Measurements from ENCODE around the gene TTC17.
"Not testable (repeated sequence)": the region's sequence is repeated elsewhere in the genome, so short reads cannot be mapped to it uniquely, and the experiment has no call there.

Gene TTC17

DNA sequence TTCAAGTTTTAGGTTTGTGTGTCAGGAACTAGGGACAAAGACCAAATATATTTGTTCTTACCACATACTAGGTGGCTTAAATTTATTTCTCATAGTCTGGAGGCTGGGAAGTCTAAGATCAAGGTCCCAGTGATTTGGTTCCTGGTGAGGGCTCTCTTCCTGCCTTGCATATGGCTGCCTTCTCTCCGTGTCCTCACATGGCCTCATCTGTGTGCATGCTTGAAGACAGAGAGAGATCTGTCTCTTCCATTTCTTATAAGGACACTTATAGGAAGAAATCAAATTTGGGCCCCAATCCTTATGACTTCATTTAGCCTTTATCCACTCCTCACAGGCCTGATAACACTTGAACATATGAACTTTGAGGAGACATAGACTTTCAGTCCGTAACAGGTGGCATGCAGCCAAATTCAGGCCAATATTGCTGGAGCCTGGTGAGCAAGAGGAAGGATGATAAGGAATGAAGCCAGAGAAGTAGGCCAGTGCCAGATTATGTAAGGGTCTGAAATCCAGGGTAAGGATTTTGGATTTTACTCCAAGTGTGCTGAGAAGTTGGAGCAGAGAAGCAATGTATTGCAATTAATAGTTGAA, 35.1 kb downstream of the TTC17 start:
- no peak for DNase-seq

DNA sequence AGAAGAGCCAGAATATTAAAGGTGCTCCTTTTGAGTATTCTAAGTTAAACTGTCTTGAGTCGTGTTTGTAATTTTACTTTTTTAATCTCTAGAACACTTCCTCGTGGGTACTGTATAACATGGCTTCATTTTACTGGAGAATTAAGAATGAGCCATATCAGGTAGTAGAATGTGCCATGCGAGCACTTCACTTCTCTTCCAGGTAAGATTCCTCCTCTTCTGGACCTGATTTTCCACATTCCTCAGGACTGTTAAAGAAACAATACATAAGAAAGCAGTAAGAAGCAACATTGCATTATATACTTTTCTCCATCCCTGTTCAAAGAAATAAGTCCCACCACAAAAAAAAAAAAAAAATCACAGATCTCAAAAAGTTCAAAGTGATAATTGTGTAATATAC, 37.9 kb downstream of the TTC17 start:
- no peak for DNase-seq

DNA sequence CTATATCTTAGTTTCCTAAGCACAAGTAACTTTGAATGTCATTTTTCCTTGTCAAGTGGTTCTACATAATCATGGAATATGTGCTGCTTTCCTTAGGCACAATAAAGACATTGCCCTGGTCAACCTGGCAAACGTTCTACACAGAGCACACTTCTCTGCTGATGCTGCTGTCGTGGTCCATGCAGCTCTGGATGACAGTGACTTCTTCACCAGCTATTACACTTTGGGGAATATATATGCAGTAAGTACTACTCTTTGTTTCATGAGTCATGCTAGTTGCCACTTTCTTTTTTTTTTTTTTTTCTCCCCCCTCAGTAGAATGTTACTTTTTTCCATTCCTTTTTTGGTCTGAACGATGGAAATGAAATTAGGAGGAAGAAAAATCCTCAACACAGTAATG, 38.5 kb downstream of the TTC17 start:
- DNase-seq, result no peak

DNA sequence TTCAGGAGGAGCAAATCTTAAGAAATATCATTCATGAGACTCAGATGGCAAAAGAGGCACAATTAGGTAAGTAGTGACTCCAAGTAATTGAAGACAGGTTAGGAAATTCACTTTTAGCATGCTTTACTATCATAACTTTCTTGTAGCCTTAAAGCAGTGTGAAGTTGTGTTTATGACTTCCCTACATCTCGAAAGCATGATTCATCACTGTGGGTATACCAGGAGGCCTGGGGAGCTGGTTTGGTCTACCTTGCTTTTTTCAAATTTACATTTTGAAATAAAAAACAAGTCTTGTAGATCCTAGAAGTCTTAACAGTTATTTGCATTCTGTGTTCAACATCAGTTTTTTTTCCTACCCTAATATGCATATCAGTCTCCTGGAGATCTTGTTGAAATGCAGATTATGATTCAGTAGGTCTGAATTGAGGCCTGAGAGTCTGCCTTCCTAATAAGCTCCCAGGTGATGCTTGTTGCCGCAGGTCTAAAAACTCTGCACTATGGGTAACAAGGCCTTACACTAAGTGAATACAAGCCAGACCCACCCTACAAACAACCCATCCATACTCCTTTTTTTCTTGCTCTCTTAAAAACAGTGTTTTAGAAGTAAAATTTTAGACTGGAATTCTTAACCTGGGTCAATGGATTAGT, 41.4 kb downstream of the TTC17 start:
- no peak for DNase-seq

DNA sequence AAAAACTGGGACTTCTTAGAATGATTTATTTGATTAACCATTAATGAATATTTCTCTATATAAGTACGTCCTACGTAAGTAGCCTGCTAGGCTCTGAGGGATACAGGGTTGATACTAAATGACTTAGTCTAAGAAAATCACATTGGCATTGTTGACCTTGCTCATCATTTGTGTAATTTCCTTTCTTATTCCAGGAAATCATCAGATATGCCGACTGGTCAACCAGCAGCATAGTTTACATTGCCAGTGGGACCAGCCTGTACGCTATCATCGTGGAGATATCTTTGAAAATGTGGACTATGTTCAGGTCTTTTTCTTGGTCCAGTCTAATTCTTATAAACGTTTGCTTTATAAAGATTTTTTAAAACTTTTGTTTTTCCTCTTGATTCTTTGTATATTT, 42.5 kb downstream of the TTC17 start:
- no peak for DNase-seq

DNA sequence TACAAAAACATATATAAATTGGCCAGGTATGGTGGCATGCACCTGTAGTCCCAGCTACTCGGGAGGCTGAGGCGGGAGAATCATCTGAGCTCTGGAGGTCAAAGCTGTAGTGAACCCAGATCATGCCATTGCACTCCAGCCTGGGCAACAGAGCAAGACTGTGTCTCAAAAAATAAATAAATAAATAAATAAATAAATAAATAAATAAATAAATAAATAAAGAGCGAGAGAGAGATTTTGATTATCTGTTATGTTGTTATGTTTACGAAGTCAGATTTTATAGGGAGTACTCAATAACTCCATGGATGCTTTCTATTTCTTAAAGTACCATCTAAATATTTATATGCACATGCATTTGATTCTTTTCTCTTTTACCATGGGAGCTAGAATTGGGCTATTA, 43.1 kb downstream of the TTC17 start:
- DNase-seq, result not testable (repeated sequence)

DNA sequence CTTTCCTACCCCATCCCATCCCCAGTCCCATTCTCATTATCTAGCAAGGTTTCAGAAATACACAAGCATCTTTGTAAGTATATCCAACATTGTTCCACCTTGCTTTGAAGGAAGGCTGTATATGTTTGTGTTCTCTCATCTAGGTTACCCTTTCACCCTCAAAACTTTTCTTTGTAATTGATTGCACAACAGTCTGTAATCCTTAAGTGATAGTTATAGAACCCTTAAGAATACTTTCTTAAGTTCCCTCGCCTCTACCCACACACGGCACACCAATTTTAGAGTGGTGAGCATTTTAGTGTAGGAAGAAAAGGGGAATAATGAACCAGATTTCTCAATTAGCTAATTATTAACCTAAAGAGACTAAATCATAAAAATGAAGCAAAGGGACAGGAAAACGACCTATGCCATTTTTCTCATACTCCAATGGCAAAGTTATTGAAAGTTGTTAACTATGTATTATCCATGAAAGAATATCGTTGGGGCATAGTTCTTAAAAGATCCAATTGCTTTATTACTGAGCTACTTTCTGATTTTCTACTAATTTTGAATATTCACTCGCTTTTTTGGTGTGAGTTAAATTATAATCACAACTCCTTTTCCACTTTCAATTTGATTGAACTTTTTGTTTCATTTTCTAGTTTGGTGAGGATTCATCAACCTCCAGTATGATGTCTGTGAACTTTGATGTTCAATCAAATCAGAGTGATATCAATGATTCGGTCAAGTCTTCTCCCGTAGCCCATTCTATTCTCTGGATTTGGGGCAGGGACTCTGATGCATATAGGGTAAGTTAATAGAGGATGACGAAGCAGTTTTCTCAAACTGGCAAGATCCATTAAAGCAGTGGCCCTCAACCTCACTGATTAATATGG, 44.9 kb downstream of the TTC17 start:
- no peak for DNase-seq

DNA sequence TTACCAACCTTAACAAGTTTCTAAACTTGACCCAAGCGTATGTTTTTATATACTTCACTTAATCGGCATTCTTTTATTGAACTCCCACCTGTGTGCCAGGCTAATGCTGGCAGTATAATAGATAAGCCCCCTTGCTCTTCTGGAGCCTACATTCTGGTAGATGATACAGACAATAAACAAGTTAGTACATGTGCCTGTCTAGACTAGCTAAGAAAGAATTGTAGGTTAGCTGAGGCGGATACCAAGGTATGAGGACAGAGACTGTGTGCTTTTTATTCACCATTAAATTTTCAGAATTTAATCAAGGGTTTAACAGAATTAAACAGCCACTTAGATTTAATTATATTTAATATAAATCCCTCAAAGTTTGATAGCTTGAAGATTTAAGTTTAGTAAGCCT, 45.7 kb downstream of the TTC17 start:
- DNase-seq, result no peak

DNA sequence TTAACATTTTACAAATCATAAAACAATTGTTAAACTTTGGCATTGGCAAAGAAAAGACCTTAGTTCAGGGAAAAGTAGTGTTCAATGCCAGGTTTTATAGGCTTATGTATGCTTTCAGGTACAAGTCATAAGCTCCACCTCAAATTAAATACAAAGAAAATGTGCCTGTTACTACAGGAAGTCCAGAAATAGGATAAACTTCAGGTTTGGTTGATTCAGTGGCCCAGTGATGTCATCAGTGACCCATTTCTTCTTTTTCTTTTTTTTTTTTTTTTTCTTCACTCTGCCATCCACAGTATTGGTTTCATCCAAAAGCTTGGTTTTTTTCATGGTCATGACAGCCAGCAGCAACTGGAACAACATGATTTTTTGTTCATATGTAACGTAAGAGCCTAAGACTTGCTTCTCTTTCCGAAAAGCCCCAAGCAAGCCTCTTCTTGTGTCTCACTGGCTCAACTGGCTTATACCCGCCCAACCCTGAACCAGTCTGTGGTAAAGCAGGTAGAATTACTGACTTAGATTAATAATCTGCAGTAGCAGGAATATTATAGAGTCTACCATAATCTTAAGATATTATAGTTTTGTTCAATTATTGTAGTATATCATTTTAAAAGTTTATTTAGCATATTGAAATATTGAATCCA, 46.2 kb downstream of the TTC17 start:
- DNase-seq, result no peak

DNA sequence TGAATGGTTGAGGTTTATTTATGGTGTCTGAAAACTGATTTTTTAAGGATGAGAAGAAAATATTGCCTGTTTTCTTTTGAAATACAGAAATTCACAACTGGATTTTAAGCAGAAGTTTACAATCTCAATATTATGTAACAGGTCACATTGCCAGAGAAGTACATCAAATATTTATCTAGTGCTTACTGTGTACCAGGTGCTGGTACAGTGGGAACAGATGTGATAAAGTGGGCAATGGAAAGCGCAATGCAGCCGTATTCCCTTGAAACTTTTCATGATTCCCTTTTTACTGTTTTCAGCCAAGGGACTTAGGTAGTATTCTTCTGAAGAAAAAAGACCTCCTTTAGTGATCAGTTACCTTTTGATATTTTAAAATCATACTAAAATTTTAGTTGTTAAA, 49.6 kb downstream of the TTC17 start:
- DNase-seq, result no peak

DNA sequence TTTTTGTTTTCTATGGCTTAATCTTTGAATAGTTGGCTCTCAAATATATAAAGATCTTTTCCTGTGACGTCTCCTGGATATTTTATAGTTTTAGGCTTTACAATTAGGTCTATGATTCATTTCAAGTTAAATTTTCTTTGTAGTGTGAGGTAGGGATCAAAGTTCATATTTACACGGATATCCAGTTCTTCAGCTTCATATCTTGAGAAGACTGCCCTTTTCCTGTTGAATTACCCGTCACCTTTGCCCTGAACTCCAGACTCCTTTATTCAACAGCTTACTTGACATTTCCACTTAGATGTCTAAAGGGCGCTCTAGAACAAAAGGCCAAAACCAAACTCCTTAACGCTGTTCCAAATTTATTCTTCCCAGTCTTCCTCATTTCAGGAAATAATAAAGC, 51.7 kb downstream of the TTC17 start:
- no peak for DNase-seq

DNA sequence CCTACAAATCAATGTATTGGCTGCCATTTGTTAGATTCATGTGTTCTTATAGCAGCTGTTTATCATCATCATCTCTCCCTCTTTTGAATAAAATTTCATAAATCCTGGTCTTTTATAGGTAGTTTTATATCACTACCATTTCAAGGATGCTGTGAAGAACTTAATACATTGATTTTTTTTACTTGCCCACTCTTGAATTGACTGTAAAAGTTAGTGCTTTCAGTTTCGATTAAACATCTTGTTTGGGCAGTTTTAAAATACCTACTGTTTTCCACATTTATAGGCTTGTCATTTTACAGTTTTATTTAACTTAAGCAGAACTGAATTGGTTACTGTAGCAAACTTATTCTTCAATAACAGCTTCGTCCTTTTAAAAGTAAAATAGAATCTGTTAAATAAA, 59.5 kb downstream of the TTC17 start:
- DNase-seq, result no peak

DNA sequence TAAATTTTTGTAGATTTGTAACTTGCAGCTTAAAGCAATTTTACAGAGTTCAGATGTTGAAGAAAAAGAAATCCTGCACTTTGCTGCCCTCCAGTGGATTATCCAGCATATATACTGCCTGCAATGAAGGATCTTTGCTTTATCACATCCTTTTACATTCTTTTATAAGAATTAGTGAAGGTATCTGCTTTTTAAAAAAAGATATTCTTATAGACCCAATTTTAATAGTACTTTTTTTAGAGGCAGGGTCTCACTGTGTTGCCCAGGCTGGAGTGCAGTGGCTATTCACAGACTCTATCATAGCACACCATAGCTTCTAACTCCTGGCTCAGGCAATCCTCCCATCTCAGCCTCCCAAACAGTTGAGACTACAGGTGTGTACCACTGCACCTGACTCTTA, 60.7 kb downstream of the TTC17 start:
- peak; percentile 27 for DNase-seq

DNA sequence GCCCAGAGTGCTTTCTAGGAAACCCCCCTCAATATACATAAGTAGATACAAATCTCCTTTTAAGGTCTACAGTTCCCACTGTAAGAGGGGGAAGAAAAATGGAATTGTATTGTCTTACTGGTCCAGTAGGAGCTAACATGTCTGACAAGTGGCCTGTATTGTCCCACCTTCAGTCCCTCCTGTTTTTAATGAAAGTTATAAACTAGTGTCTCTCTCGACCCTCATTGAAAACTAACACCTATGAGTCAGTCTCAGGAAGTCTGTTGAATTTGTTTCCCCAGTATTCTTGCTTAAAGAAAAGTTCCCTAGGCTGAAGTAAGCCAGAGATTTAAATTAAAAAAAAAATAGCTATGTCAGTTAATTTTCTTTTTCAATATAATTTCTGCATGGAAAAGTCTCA, 69.3 kb downstream of the TTC17 start:
- no peak for DNase-seq

DNA sequence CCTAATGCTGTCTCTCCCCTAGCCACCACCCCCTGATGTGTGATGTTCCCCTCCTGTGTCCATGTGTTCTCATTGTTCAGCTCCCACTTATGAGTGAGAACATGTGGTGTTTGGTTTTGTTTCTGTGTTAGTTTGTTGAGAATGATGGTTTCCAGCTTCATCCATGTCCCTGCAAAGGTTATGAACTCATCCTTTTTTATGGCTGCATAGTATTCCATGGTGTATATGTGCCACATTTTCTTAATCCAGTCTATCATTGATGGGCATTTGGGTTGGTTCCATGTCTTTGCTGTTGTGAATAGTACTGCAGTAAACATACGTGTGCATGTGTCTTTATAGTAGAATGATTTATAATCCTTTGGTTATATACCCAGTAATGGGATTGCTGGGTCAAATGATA, 72.2 kb downstream of the TTC17 start:
- not testable (repeated sequence) for DNase-seq

DNA sequence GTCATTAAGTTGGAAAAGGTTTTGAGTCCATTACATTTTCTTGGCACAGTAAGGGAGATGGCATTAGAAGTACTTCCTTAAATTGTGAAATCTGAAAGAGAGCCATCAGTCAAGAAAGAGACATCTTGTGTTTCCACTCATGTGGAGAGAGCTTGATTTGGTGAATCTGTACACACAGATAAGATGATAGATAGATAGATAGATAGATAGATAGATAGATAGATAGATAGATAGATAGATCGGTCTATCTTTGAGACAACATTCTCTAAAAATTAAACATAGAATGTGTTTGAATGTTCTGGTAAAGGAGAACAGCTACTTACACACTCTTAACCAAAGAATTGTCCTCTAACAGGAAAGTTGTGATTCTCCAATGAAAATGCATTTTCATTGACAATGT, 76.2 kb downstream of the TTC17 start:
- DNase-seq, result no peak

DNA sequence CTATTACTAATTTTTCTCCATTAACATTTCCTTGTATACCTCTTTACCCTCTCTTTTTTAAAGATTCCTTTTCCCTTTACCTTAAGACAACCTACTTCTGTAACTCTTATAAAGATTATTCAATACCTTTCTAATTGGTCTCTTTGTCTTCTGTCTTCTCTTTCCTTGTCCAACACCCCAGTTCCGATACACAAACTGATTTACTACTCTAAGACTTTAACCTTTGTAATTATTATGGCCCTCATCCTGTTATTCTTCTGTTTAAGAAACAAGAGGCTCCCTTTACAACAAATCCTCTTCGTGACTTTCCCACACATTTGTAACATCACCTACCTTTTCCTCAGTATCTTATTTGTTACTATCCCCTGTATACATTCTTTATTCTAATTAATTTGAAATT, 81.8 kb downstream of the TTC17 start:
- no peak for DNase-seq

DNA sequence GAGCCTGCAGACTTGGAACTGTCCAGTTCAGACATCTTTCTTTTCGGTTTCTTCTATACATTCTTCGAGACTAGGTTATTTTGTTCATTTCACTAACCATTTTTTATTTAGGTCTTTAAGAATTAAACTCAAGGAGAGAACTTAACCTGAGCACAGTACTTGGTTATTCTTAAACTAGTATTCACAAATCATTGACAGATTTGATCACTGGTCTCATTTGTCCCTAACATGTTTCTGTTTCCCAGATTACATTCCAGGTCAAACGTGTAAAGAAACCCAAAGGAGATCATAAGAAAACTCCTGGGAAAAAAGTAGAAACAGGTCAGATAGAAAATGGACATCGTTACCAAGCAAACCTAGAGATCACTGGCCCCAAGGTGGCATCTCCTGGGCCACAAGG, 85.1 kb downstream of the TTC17 start:
- DNase-seq, result no peak

DNA sequence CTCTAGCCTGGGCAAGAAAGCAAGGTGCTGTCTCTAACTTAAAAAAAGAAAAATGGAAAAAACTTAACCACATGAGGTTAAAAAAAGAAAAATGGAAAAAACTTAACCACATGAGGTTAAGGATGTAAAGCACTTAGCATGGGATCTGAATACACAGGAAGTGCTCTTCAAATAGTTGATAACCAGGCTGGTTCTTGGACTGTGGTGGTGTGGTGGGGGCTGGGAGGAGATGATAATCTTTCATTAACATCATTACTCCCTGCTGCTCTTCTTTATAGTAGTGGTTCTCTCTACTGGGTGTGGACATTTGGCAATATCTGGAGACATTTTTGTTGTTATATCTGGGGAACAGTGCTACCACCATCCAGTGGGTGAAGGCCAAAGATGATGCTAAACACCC, 88.4 kb downstream of the TTC17 start:
- DNase-seq, result no peak

DNA sequence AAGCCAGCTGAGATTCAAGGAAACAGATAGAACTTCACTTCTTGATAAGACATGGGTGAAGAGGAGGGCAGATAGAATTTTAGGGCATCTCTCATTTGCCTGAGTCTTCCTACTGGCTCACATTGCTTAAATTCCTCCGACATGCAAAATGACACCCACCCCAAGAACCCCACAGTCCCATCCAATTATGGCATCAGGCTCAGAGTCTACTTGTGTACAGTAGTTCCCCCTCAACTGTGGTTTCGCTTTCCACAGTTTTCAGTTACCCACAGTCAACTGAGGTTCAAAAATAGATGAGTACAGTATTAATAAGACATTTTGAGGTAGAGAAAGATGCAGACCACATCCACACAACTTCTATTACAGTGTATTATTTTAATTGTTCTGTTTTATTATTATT, 99.8 kb downstream of the TTC17 start:
- DNase-seq, result no peak

DNA sequence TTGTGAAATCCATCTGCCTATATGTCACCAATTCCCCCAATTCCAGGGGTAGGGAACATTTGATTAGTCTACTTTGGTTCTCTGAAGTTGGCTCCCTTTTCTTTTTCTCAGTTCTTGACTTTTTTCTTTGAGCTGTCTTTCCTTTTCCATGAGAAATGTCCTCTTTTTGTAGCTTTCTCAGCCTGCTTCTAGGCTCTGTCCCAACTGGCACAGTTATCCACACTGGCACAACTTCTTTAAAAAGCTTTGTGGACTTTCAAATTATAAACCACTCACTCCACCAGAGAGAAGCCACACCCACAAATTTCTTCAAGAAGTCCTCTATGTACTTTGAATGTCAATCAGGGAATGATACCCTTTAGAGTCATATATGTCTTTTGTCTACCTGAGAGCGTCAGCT, 100.5 kb downstream of the TTC17 start:
- DNase-seq, result no peak

DNA sequence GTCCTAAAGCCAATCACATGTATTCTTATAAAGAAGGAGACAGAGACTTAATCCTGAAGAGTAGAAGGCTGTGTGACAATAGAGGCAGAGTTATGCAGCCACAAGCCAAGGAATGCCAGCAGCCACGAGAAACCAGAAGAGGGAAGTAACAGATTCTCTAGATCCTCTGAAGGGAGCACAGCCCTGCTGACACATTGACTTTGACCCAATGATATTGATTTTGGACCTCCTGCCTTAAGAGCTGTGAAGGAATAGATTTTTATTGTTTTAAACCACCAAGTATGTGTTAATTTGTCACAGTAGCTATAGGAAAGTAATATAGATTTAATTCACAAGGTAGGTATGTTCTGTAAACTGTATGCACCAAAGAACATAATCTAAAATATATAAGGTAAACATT, 103.6 kb downstream of the TTC17 start:
- no peak for DNase-seq

DNA sequence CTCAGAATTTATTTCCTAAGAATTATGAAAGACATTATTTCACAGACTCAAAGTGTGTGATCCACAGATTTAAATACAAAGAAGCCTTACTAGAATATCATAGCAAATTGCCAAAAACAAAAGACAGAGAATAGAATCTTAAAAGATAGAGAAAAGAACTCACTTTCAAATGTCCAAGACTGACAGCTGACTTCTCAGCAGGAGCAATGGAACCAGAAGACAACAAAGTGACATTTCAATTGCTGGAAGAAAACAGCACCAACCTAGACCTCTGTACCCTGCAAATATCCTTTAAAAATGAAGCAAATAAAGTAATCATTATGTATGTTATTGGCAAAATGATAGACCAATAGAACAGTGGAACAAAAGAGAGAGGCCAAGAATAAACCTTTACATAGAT, 109.2 kb downstream of the TTC17 start:
- DNase-seq, result no peak

DNA sequence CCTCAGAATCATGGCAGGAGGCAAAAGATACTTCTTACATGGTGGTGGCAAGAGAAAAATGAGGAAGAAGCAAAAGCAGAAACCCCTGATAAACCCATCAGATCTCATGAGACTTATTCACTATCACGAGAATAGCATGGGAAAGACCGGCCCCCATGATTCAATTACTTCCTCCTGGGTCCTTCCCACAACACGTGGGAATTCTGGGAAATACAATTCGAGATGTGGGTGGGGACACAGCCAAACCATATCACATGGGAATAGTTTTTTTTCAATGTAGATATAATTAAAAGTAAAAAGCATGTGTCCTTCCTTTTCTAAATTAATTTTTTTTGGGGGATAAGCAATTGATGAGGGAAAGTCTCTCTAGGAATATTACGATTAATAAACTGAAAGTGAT, 118.8 kb downstream of the TTC17 start:
- DNase-seq, result not testable (repeated sequence)
